ENCODE measurements around the gene CLDND2. TPM values are rescaled to one million over a fixed set of nuclear protein-coding genes. Genes with fewer than 3 reads are reported as not detected.

Gene CLDND2
- total RNA-seq, 1 donor from 2014 or later: not detected

DNA sequence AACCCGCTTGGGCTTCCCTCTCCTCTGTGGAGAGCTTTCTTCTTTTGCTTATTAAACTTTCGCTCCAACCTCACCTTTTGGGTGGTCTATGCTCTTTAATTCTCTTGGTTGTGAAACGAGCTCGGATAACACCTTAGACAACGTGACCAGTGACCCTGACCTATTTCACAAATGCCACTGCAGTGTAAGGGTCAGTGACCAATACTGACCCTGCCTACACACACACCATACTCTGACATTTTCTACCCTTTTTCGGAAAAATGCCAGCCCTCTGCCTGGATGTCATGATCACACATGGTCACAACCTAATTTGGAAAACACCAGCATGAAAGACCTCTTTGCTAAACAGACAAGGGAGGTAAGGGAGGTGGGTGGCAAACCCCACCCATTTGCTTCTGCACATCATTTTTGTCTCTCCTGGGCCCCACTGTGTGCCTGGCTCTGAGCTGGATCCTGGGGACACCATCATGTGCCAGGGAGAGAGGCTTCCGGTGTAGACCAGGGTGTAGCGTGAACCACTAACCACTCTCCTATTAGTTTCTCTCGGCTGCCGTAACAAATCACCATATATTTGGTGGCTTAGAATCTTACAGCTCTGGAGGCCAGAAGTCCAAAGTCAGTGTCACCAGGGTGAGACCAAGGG, 12.5 kb downstream of the CLDND2 start:
- Mint-ChIP-seq H3K4me3 (no peak overlapping the region), H3K27ac (peak overlapping the region; percentile 27), H3K27me3 (ENCODE audit: insufficient read depth, low read depth) (peaks cover 6% of the 10 kb centered on the region), H3K4me1 (peaks cover 25% of the 10 kb centered on the region), H3K36me3 (peaks cover 3% of the 10 kb centered on the region), H3K9me3 (no peaks in the 10 kb centered on the region)
- Histone ChIP-seq H3K4me1 (peaks cover 13% of the 10 kb centered on the region), H3K4me3 (no peak overlapping the region), H3K36me3 (no peaks in the 10 kb centered on the region), H3K79me2 (ENCODE audit: low read depth) (no peaks in the 10 kb centered on the region), H3K9ac (no peak overlapping the region), H3F3A (ENCODE audit: low read depth) (peaks cover 13% of the 10 kb centered on the region), H3K27me3 (no peaks in the 10 kb centered on the region), H4K20me1 (ENCODE audit: low read depth) (no peaks in the 10 kb centered on the region), H3K4me2 (no peak overlapping the region), H2AFZ (replicated peaks) (no peak overlapping the region), H3K9me3 (ENCODE audit: low read depth) (no peaks in the 10 kb centered on the region), H3K27ac (no peak overlapping the region)
- no peak for DNase-seq (ENCODE audit: low spot score)
- TF ChIP-seq, protein P1, sequence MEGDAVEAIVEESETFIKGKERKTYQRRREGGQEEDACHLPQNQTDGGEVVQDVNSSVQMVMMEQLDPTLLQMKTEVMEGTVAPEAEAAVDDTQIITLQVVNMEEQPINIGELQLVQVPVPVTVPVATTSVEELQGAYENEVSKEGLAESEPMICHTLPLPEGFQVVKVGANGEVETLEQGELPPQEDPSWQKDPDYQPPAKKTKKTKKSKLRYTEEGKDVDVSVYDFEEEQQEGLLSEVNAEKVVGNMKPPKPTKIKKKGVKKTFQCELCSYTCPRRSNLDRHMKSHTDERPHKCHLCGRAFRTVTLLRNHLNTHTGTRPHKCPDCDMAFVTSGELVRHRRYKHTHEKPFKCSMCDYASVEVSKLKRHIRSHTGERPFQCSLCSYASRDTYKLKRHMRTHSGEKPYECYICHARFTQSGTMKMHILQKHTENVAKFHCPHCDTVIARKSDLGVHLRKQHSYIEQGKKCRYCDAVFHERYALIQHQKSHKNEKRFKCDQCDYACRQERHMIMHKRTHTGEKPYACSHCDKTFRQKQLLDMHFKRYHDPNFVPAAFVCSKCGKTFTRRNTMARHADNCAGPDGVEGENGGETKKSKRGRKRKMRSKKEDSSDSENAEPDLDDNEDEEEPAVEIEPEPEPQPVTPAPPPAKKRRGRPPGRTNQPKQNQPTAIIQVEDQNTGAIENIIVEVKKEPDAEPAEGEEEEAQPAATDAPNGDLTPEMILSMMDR (IDR thresholded peaks at IDR 0.05): no peak
- TF ChIP-seq EZH2phosphoT487 (IDR thresholded peaks at IDR 0.05) (no peak), EZH2 (IDR thresholded peaks at IDR 0.05) (no peak)

- no peaks in the 10 kb centered on the region for H3K9me3 Mint-ChIP-seq
- Histone ChIP-seq H3F3A (ENCODE audit: low read depth) (peaks cover 13% of the 10 kb centered on the region), H3K36me3 (no peaks in the 10 kb centered on the region), H3K9ac (no peak overlapping the region), H3K27ac (peak overlapping the region; percentile 78), H2AFZ (replicated peaks) (peak overlapping the region; percentile 12), H3K4me2 (peak overlapping the region; percentile 77), H3K4me1 (peaks cover 13% of the 10 kb centered on the region), H3K79me2 (ENCODE audit: low read depth) (no peaks in the 10 kb centered on the region), H3K9me3 (ENCODE audit: low read depth) (no peaks in the 10 kb centered on the region), H3K4me3 (peak overlapping the region; percentile 29), H3K27me3 (no peaks in the 10 kb centered on the region), H4K20me1 (ENCODE audit: low read depth) (no peaks in the 10 kb centered on the region)
- peak overlapping the region; percentile 80 for H3K4me3 Mint-ChIP-seq
- DNase-seq (ENCODE audit: low spot score): peak; percentile 94
- peaks cover 5% of the 10 kb centered on the region for H3K36me3 Mint-ChIP-seq
- TF ChIP-seq EZH2 (IDR thresholded peaks at IDR 0.05) (no peak), EZH2phosphoT487 (IDR thresholded peaks at IDR 0.05) (no peak)
- TF ChIP-seq, protein P1 (IDR thresholded peaks at IDR 0.05): no peak
- H3K27me3 Mint-ChIP-seq (ENCODE audit: insufficient read depth, low read depth): peaks cover 6% of the 10 kb centered on the region
- peaks cover 25% of the 10 kb centered on the region for H3K4me1 Mint-ChIP-seq
- H3K27ac Mint-ChIP-seq: peak overlapping the region; percentile 84
Observed at GRCh38 chr19:51354742-51355148, 14.1 kb downstream of the CLDND2 start.

DNA sequence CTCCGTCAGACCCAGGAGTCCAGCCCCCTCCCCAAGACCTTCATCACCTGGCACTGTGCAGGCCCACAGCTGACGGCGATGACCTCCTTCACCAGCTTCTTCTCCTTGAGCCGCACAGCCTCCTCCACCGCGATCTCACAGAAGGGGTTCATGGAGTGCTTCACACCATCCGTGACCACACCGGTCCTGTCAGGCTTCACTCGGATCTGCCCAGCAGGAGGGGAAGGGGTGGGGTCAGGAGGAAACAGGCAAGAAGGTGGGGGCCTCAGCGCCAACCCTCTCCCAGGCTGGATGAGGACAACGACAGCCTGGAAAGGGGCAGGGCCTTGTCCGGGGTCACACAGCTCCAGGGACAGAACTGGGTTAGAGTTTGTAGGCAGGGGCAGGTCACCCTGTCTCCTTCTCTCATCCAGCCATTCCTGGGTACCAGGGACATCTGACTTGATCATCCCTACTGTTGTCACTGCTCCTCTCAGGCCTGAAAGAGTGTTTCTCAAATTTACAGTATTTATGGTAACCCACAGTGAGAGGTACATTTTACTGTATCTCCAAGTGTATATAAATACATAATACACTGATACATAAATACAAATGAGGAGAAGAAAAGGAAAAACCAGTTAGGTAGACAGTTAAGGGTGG, 14.6 kb downstream of the CLDND2 start:
- peaks cover 4% of the 10 kb centered on the region for H3K27me3 Mint-ChIP-seq (ENCODE audit: insufficient read depth, low read depth)
- DNase-seq (ENCODE audit: low spot score): peak; percentile 56
- H3K27me3 ChIP-seq: no peaks in the 10 kb centered on the region
- peaks cover 5% of the 10 kb centered on the region for H3K36me3 Mint-ChIP-seq
- H2AFZ ChIP-seq (replicated peaks): no peak overlapping the region
- peak overlapping the region; percentile 80 for H3K4me3 Mint-ChIP-seq
- H3K9me3 ChIP-seq (ENCODE audit: low read depth): no peaks in the 10 kb centered on the region
- TF ChIP-seq EZH2 (IDR thresholded peaks at IDR 0.05) (no peak), EZH2phosphoT487 (IDR thresholded peaks at IDR 0.05) (no peak)
- TF ChIP-seq, protein P1 (IDR thresholded peaks at IDR 0.05): no peak
- no peaks in the 10 kb centered on the region for H3K79me2 ChIP-seq (ENCODE audit: low read depth)
- H3K4me3 ChIP-seq: peak overlapping the region; percentile 29
- no peaks in the 10 kb centered on the region for H3K36me3 ChIP-seq
- H3K9ac ChIP-seq: no peak overlapping the region
- H3K4me1 ChIP-seq: peaks cover 13% of the 10 kb centered on the region
- peaks cover 22% of the 10 kb centered on the region for H3K4me1 Mint-ChIP-seq
- no peaks in the 10 kb centered on the region for H4K20me1 ChIP-seq (ENCODE audit: low read depth)
- H3K27ac Mint-ChIP-seq: peak overlapping the region; percentile 98
- peaks cover 13% of the 10 kb centered on the region for H3F3A ChIP-seq (ENCODE audit: low read depth)
- no peaks in the 10 kb centered on the region for H3K9me3 Mint-ChIP-seq
- peak overlapping the region; percentile 77 for H3K4me2 ChIP-seq
- H3K27ac ChIP-seq: peak overlapping the region; percentile 78

Data from neural progenitor cell (in vitro differentiated cells).